Left kidney (tissue), 8 donors: ENCODE data around the gene MAML1. TPM values are rescaled to one million over a fixed set of nuclear protein-coding genes. Genes with fewer than 3 reads are reported as not detected.
"Not testable (repeated sequence)": the region's sequence is repeated elsewhere in the genome, so short reads cannot be mapped to it uniquely, and the experiment has no call there.

Experiments used
- DNase-seq: peaks from one replicate; pipeline ENCODE4 v3.0.0-alpha.2; 2013
- long read RNA-seq, 8 donors: transcript quantifications; one replicate each; lab custom pipeline, GENCODE V29; 2026
- polyA plus RNA-seq: library from polyadenylated mRNA; unstranded; fragments of 120-200 nt; gene quantifications from one replicate; pipeline ENCODE4 v1.2.1, GENCODE V29; 2013; ENCODE audit not compliant: insufficient read length

Gene MAML1, protein sequence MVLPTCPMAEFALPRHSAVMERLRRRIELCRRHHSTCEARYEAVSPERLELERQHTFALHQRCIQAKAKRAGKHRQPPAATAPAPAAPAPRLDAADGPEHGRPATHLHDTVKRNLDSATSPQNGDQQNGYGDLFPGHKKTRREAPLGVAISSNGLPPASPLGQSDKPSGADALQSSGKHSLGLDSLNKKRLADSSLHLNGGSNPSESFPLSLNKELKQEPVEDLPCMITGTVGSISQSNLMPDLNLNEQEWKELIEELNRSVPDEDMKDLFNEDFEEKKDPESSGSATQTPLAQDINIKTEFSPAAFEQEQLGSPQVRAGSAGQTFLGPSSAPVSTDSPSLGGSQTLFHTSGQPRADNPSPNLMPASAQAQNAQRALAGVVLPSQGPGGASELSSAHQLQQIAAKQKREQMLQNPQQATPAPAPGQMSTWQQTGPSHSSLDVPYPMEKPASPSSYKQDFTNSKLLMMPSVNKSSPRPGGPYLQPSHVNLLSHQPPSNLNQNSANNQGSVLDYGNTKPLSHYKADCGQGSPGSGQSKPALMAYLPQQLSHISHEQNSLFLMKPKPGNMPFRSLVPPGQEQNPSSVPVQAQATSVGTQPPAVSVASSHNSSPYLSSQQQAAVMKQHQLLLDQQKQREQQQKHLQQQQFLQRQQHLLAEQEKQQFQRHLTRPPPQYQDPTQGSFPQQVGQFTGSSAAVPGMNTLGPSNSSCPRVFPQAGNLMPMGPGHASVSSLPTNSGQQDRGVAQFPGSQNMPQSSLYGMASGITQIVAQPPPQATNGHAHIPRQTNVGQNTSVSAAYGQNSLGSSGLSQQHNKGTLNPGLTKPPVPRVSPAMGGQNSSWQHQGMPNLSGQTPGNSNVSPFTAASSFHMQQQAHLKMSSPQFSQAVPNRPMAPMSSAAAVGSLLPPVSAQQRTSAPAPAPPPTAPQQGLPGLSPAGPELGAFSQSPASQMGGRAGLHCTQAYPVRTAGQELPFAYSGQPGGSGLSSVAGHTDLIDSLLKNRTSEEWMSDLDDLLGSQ
- 43.7 TPM for polyA plus RNA-seq
- long read RNA-seq, donor 1, full-length matches to known transcripts: 6 of 72 reads
- long read RNA-seq, donor 1, partial matches to known transcripts: 66 of 72 reads
- long read RNA-seq, donor 1, other reads (novel, unspliced or antisense): 0 of 72 reads
- long read RNA-seq, donor 2, full-length matches to known transcripts: 5 of 28 reads
- long read RNA-seq, donor 2, partial matches to known transcripts: 23 of 28 reads
- long read RNA-seq, donor 2, other reads (novel, unspliced or antisense): 0 of 28 reads
- long read RNA-seq, donor 3, full-length matches to known transcripts: 3 of 10 reads
- long read RNA-seq, donor 3, partial matches to known transcripts: 7 of 10 reads
- long read RNA-seq, donor 3, other reads (novel, unspliced or antisense): 0 of 10 reads
- long read RNA-seq, donor 4, partial matches to known transcripts: 0 of 1 reads
- long read RNA-seq, donor 4, other reads (novel, unspliced or antisense): 0 of 1 reads
- long read RNA-seq, donor 5, full-length matches to known transcripts: 5 of 11 reads
- long read RNA-seq, donor 5, partial matches to known transcripts: 6 of 11 reads
- long read RNA-seq, donor 5, other reads (novel, unspliced or antisense): 0 of 11 reads
- long read RNA-seq, donor 6, full-length matches to known transcripts: 5 of 27 reads
- long read RNA-seq, donor 6, partial matches to known transcripts: 22 of 27 reads
- long read RNA-seq, donor 6, other reads (novel, unspliced or antisense): 0 of 27 reads
- long read RNA-seq, donor 7, full-length matches to known transcripts: 6 of 65 reads
- long read RNA-seq, donor 7, partial matches to known transcripts: 59 of 65 reads
- long read RNA-seq, donor 7, other reads (novel, unspliced or antisense): 0 of 65 reads
- long read RNA-seq, donor 8: 0 reads

DNA sequence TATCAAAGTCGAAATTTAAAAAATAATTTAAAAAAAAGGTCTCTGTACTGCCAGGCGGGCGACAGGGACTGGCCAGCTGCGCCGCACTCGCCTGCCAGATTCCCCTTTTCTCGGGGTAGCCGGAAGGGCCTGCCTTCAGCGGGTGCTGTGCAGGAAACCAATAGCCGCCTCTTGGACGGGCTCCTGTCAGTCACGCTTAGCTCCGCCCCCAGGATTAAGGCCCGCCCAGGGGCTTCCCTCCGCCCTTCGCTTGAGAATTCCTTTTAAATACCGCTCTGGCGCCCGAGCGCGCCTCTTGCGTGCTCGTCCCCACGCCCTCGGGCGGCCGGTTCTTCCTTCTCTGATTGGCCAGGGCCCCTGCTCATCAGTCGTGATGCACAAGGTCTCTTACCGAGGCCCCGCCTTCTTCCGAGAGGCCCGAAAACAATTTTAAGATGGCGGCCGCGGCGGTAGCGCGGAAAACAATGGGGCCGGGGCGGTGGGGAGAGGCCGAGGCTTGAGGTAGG, at the start of gene MAML1:
TSS of gene MAML1 (plus strand) at position 411 of the 506 bp plus-strand sequence. CDS start 291 bp downstream, outside the sequence.
- DNase-seq: peak; percentile 100

GRCh38 chr5:179689212-179689611, 43.4 kb upstream of the MAML1 start:
- not testable (repeated sequence) for DNase-seq

- no peak for DNase-seq
Measured at GRCh38 chr5:179694561-179694960, 38.1 kb upstream of the MAML1 start.

DNA sequence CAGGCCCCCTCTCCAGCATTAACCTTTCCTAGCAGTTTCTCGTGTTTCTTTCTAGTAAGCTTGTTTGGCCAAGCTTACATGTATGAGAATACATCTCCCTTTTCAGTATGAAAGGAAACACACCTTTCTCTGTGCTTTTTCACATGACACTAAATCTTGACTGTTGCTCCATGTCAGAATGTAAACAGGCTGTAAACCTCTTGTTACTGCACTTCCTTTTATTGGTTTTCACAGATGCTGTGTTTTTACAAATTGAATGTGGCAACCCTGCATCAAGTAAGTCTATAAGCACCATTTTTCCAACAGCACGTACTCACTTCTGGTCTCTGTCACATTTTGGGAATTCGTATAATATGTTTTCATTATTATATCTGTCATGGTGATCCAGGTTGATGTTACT, 36.0 kb upstream of the MAML1 start:
- peak; percentile 38 for DNase-seq

- no peak for DNase-seq
Measured at GRCh38 chr5:179697108-179697507, 35.5 kb upstream of the MAML1 start.

DNA sequence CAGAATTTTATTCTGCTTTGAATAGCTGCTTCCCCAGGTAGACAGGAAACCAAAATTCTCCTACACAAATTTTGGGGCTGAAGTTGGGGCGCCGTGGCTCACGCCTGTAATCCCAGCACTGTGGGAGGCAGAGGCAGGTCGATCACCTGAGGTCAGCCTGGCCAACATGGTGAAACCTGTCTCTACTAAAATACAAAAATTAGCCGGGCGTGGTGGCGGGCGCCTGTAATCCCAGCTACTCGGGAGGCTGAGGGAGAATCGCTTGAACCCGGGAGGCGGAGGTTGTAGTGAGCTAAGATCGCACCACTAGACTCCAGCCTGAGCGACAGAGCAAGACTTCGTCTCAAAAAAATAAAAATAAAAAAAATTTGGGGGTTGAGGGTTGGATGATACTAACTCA, 35.1 kb upstream of the MAML1 start:
- not testable (repeated sequence) for DNase-seq

DNA sequence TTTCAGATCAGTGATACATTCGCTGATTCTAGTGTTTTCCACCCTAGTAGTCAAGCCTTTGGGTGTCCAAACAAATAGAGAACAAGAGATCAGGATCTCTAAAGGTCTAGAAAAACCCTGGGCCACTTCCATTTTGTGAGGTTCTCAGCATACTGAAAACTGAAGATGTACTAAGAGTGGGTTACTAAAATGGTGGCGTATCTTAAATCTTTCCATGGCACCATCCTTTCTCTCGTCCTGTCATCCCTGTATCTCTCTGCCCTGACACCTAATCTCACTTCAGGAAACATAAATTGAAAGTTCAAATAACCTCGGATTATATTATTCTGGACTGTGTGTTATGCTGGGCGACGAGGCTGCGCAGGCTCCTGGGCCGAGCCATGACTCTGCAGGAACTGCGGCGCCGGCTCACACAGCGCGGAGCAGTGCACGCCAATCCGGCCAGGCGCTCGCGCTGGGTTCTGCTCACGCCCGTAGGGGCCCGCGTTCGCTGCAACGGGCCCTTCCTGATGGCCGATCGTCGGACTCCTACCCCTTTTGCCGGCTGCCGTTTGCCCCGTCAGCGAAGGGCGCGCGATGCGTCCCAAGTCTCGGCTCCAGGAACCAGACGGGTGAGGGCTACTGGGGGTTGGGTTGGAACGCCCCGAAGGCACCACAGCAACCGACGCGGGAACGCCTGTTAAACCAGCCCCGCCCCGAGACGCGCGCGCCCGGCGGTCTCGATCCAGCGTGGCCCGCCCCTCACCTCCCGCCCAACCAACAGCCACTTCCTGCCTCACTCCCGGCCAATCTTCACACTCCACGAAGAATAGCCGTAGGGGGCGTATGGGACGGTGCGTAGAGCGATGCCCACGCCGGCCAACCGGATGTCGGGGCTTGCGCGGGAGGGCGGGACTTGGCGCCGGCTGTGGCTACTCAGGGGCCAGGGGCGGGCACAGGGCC, 34.4 kb upstream of the MAML1 start:
- DNase-seq: peak; percentile 100

DNA sequence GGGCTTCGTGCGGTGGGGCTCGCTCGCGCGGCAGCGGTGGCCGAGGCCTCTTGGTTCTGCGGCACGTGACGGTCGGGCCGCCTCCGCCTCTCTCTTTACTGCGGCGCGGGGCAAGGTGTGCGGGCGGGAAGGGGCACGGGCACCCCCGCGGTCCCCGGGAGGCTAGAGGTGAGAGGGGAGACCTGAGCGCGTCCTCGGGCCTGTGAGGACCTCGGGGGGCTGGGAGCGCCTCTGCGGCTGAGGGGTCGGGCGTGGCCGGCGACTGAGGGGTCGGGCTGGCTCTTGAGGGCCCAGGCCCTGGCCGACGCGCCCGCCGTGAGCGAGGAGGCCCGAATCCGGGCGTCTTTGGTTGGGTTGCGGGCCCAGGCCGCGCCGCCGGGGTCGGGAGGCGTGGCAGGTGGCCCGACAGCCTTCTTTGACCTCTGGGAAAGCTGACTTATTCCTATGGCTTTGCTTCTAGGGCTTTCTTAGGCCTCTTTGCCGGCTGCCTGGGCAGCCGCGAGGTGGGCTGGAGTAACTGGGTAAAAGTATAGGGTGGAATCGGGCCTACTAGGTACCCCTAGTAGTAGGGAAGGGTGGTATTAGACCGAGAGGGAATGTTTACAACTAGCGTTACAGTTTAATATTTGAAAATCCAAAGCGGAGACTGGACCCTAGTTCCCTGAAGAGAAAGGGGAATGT, 33.5 kb upstream of the MAML1 start, which contains the start of gene CANX:
TSS of gene CANX (plus strand) at position 33 of the 681 bp plus-strand sequence. CDS start 6,715 bp downstream, outside the sequence.
- DNase-seq: peak; percentile 12

DNA sequence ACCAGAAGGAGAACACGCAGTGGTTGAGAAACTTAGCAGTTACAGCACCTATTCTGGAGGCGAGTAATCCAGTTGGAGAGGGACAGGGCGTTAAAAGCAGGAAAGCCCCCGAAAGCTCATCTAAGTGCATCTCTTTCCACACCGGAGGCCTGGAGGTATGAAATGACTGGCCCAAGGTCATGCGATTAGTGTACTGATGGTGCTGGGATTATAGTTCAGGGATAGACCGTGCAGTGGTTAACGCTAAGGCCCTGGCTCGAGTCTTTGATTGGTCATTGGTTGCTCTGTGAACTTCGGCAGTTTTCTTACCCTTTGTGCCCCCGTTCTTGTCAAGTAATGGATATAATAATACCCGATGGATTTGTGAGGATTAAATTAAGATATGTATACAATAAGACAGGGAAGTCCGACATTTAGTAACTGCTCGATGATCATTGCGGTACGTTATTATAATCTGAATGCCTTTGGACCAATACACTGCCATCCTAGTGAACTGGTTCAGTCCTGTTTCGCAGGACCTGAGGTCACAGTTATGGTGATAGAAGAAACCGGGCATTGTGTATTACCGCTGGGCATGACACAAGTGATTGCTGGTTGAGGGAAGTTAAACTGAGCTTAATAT, 32.9 kb upstream of the MAML1 start:
- no peak for DNase-seq

GRCh38 chr5:179700401-179700918, 32.2 kb upstream of the MAML1 start:
- peak; percentile 12 for DNase-seq

- DNase-seq: no peak
Measured at GRCh38 chr5:179716286-179716685, 16.3 kb upstream of the MAML1 start.

DNA sequence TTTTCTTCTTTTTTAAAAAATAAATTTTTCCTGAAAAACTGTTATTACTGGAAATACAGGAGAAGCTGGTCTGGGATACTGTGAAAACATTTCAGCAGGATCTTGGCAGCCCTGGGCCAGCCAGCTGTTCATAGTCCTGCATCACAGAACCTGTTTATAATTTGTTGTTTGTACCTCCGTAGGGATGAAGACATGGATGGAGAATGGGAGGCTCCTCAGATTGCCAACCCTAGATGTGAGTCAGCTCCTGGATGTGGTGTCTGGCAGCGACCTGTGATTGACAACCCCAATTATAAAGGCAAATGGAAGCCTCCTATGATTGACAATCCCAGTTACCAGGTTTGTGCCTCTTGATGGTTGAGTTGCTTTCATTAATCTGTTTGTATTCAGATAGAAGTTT, 12.4 kb upstream of the MAML1 start:
- no peak for DNase-seq

GRCh38 chr5:179724163-179724562, 8.5 kb upstream of the MAML1 start:
- no peak for DNase-seq

DNA sequence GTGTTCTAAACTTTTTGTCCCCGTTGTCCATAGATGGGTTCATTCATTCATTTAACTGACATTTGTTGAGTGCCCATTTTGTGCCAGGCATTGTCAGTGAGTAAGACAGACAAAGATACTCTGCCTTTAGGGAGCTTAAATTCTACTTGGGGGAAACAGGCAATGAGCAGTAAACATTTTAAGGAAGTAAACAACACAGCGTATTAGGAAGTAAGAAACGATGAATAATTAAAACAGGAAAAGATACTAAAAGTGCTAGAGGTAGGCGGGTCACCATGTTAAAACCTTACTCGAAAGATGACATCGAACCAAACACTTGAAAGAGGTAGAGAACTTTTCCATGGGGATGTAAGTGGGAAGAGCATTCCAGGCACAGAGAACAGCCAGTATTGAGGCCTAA, 5.5 kb upstream of the MAML1 start:
- no peak for DNase-seq

- DNase-seq: no peak
Measured at GRCh38 chr5:179729303-179729702, 3.3 kb upstream of the MAML1 start.

DNA sequence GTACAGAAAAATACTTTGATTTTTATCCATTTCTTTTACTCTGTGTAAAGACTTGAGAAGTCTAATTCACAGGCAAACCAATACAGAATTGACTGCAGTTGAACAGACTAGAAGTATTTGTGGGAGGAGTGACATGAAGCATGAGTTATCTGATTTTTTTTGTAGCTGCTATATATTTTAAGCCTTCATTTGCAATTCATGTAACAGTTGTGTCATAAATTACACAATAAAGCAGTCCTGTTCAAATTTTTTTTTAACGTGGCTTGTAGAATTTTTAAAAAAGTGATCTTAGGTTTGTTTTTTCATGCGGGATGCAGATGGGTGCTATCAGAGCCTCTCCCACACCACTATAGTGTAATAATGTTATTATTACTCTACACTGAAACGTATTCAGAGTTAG, 2.9 kb upstream of the MAML1 start:
- DNase-seq: no peak

GRCh38 chr5:179730356-179730755, 2.3 kb upstream of the MAML1 start:
- DNase-seq: no peak

DNA sequence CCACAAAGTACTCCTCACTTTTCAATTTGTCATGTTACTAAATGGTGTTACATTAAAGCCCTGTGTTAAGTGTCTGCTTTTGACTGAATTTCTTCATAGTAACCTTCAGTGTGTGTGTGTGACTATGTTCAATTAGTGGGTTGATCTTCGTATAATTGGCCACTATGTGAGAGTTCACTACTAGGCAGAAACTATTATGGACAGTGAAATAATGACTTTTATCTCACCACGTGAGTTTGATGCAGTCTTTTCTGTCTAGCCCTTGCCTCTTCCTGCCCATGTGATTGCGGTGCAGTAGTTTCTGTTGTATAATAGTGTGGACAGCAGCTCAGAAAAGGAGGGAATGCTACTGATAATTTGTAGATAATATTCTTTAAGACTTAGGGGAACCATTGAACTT, 1.8 kb upstream of the MAML1 start:
- no peak for DNase-seq
